ENCODE results near the gene ABCA4.
"Not testable (repeated sequence)": the region's sequence is repeated elsewhere in the genome, so short reads cannot be mapped to it uniquely, and the experiment has no call there.

Gene ABCA4

GRCh38 chr1:93991271-93991670 lies 129.7 kb downstream of the ABCA4 start (continued):
- TF ChIP-seq TSHZ2 (CRISPR knock-in tag; IDR thresholded peaks at IDR 0.05) (no peak), TCF4 (CRISPR knock-in tag; IDR thresholded peaks at IDR 0.05; ENCODE audit: borderline replicate concordance) (no peak), SNAI2 (CRISPR knock-in tag; IDR thresholded peaks at IDR 0.05) (no peak), ARNTL (CRISPR knock-in tag; IDR thresholded peaks at IDR 0.05; ENCODE audit: borderline replicate concordance, low read depth) (no peak), CSRNP3 (CRISPR knock-in tag; IDR thresholded peaks at IDR 0.05) (no peak), PATZ1 (CRISPR knock-in tag; IDR thresholded peaks at IDR 0.05; ENCODE audit: borderline replicate concordance) (no peak)

- ATAC-seq, result not testable (repeated sequence)
Observed at GRCh38 chr1:93990477-93990876, 130.5 kb downstream of the ABCA4 start.

- ATAC-seq, result no peak
- no peak for TF ChIP-seq PPARA (CRISPR knock-in tag; IDR thresholded peaks at IDR 0.05; ENCODE audit: borderline replicate concordance)
- no peak for TF ChIP-seq ZNF565 (CRISPR knock-in tag; conservative IDR thresholded peaks at IDR 0.05; ENCODE audit: low read depth)
- TF ChIP-seq CREB5 (CRISPR knock-in tag; IDR thresholded peaks at IDR 0.05; ENCODE audit: low read depth), result no peak
- TF ChIP-seq TCF4 (CRISPR knock-in tag; IDR thresholded peaks at IDR 0.05; ENCODE audit: borderline replicate concordance), result no peak
- TF ChIP-seq ZFP3 (CRISPR knock-in tag; IDR thresholded peaks at IDR 0.05), result no peak
- no peak for TF ChIP-seq ZC3H10 (CRISPR knock-in tag; IDR thresholded peaks at IDR 0.05)
- TF ChIP-seq CSDC2 (CRISPR knock-in tag; IDR thresholded peaks at IDR 0.05), result no peak
- no peak for TF ChIP-seq PATZ1 (CRISPR knock-in tag; IDR thresholded peaks at IDR 0.05; ENCODE audit: borderline replicate concordance)
- no peak for TF ChIP-seq GLIS3 (CRISPR knock-in tag; IDR thresholded peaks at IDR 0.05)
- no peak for TF ChIP-seq ARNTL (CRISPR knock-in tag; IDR thresholded peaks at IDR 0.05; ENCODE audit: borderline replicate concordance, low read depth)
- no peak for TF ChIP-seq TOX (CRISPR knock-in tag; IDR thresholded peaks at IDR 0.05; ENCODE audit: borderline replicate concordance)
- no peak for TF ChIP-seq ZNF70 (CRISPR knock-in tag; IDR thresholded peaks at IDR 0.05)
- no peak for TF ChIP-seq ZNF8 (CRISPR knock-in tag; IDR thresholded peaks at IDR 0.05)
- TF ChIP-seq RARB (CRISPR knock-in tag; IDR thresholded peaks at IDR 0.05), result no peak
- no peak for TF ChIP-seq OSR1 (CRISPR knock-in tag; IDR thresholded peaks at IDR 0.05)
- TF ChIP-seq ISL1 (CRISPR knock-in tag; IDR thresholded peaks at IDR 0.05), result no peak
- no peak for TF ChIP-seq ESRRG (CRISPR knock-in tag; IDR thresholded peaks at IDR 0.05)
- no peak for TF ChIP-seq CSRNP3 (CRISPR knock-in tag; IDR thresholded peaks at IDR 0.05)
Observed at GRCh38 chr1:93990010-93990409, 130.9 kb downstream of the ABCA4 start.

All from SK-N-SH treated with all-trans-retinoic acid at 6 μM for 48 hours (cell line).